Stimulated activated CD4-positive, alpha-beta T cell treated with anti-CD3 and anti-CD28 coated beads, TNF-alpha, amount 100 ng/mL, for 1 hour (primary cell): ENCODE data around the gene KDM4C.
"Not testable (repeated sequence)": the region's sequence is repeated elsewhere in the genome, so short reads cannot be mapped to it uniquely, and the experiment has no call there.

ENCODE experiments used
- DNase-seq, 3 donors: peaks; one replicate each; pipeline ENCODE4 v3.0.0-alpha.2; 2020; ENCODE audit warnings: low read depth in 3 of 3, low spot score in 1 of 3

The KDM4C gene

GRCh38 chr9:6764011-6764410 is 6.2 kb downstream of the KDM4C start:
- DNase-seq: no peak

DNA sequence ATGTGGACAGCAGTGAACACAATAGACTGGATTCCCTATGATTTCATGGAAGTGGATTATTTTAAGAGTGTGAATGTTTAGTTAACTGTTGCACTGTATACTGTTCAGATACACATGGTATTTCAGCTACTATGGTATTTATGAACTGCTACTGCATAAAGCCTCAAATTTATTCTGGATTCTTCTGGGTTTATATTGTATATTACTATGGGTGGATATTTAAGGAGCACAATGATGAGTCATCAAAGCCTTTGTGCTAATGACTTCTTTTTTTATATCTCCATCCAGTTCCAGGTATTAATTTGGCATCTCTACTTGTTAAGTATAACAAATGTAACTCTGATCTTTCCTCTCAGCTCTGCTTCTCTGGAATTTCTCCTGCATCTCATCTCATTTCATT is 6.8 kb downstream of the KDM4C start:
- no peak for DNase-seq

DNA sequence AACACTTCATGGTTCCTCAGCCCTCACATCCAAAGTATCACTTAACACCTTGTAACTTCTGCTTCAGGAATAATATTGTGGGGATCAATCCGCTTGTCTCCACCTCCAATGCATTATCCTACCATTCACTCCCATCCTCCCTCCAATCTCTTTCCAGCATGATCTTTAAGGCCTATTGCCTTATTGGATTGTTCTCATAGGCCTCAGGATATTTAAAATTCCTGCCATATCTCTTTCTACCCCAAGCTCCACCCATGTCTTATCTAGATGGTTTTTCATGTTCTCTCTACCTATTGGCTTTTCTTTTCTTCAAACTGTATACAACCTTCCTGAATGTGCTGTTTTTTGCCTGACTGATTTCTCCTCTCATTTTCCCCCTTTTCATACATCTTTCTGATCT is 7.2 kb downstream of the KDM4C start:
- DNase-seq: no peak

GRCh38 chr9:6765396-6765795 is 7.6 kb downstream of the KDM4C start:
- no peak for DNase-seq

DNA sequence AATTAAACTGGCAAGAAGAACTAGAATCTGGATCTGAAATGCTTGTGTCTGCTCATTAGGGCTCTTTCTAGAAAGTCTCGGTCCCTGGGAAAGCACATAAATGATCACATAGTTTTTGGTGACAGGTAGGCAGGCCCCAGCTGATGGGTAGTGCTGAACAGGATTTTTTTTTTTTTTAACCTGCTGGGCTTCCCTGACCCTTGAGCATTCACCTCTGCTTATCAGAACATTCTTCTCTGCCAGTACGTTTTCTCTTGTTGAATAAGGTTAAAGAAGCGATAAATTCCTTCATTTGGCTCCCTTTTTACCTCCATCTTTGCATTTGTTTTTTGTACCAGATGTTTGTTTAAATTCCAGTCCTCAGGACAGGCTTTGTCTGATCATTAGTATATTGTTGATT is 8.8 kb downstream of the KDM4C start:
- DNase-seq: no peak

GRCh38 chr9:6768587-6768986 is 10.8 kb downstream of the KDM4C start:
- not testable (repeated sequence) for DNase-seq

- DNase-seq: no peak
Observed at GRCh38 chr9:6771722-6772121, 13.9 kb downstream of the KDM4C start.

GRCh38 chr9:6777213-6777902 is 19.6 kb downstream of the KDM4C start:
- DNase-seq: no peak

DNA sequence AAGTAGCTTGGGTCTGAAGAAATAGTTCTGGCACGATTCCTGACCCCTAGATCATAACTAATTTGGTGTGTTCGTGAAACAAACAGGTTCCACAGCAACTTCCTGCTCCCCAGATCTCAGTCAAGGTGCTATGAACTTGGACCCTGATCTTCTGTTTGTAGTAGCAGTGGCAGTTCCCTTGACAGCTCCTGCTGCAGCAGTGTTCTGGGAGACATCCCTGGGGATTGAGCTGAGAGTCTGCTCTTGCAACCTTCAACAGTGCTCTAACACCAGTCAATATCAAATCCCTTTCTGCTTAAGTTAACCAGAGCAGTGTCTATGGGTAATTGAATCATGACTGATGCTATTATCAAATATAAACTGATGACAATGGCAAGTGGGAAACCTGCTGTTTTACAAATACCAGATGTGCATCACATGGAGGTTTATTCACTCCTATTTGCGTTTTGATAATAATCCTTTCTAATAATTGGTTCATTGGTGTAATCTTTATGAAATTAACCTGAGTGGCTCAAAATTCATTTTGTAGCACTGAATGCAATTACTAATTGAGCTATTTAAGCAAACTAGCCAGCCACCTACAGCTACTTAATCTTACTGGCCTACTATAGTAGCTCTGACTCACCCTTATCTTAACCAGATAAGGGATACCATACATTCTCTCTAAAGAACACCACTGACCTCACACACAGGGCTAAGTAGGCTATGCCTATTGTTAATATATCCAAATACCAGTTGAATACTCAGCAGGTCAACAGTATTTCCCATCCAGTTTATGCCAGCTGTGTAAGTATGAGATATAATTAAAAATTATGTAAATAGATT is 21.9 kb downstream of the KDM4C start:
- DNase-seq: no peak

GRCh38 chr9:6780690-6781089 is 22.9 kb downstream of the KDM4C start:
- no peak for DNase-seq

- no peak for DNase-seq
Observed at GRCh38 chr9:6781476-6781875, 23.7 kb downstream of the KDM4C start.

DNA sequence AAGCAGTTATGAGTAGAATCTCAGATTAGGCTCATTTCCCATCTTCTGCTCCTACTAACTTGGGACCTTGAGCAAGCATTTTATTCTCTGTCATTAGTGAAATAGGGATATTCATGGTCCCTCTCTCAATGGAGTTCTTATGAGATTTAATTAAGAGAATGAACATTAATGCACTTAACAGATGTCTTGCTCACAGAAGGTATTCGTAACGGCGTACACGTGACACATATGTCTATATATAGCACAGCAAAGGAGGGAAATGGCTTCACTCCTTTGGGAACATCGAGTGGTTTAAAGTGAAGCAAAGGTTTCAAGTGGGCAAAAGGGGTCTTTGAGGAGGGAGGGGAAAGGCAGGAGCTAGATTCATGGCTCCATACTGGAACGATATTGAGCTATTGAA is 24.6 kb downstream of the KDM4C start:
- DNase-seq: no peak

DNA sequence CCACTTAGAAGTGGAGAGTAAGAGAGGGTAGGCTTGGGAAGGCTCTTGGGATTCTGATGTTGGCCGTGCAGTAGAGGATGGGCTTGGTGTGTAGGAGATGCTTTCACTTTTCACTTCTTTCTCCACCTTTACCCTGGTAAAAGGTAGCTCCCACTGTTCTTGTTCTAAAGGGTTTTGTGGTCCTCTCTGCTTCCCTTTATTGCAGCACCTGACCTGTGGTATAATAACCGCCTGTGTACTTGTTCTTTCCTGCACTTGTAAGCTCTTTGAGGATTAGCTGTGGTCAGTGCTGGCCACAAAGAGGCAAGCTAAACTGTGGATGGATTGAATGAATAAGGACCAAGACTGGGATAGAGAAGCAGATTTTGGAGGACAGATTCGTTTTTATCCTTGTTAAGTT is 25.2 kb downstream of the KDM4C start:
- DNase-seq: no peak

DNA sequence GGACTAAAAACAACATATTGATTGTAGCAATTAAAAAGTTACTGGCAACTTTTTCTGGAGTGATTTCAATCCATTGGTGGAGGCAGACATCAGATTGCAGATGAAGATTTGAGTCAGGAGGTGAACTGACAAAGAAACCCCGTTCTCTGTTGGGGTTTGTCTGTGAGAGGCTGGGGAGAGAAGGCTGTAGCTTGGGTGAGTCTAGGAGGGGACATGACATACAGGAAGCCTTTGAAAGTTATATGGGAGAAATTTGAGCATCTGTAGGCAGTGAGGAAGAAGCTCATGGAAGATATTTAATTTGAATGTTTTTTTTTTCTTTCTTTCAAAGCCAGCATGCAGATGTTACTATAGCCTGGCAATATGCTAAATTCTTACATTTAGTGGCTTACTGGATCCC is 26.0 kb downstream of the KDM4C start:
- no peak for DNase-seq

GRCh38 chr9:6785682-6786081 is 27.9 kb downstream of the KDM4C start:
- no peak for DNase-seq

GRCh38 chr9:6787793-6788161 is 30.0 kb downstream of the KDM4C start:
- no peak for DNase-seq

DNA sequence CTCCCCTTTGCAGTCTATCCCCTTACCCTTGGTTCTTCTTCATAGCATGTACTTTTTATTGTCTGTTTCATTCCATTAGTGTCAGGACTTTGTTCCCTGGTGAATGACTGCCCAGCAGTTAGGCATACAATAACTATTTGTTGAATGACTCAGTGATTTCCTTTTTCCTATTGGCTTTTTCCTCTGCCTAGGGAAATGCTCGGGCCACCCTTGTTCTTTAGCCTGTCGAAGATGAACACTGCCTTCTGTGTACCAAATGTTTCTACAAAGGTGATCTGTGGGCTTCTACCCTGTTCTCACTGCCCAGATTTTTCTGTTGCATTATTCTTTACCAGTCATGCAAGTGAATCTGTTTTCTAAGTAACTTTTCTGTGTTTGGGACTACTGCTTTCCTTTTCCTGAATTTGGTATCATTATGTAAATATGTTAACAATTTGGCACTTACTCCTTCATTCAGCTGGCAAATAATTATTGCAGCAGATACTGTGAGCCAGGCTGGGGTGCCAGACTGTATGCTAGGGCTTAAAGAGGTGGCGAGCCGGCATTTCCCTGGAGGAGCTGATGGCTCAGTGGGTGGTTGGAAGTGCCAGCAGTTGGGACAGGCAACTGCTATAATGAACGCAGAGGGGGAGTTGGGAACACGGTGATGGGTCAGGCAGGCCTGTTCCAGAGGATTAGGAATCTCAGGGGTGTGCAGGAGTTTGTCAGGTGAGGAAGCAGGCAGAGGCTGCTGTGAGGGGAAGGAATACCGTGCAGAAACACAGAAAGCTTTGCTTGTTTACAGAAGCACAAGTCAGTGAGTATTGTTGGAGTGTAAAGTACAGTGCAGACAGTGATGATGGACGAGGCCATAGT is 30.6 kb downstream of the KDM4C start:
- DNase-seq: no peak

DNA sequence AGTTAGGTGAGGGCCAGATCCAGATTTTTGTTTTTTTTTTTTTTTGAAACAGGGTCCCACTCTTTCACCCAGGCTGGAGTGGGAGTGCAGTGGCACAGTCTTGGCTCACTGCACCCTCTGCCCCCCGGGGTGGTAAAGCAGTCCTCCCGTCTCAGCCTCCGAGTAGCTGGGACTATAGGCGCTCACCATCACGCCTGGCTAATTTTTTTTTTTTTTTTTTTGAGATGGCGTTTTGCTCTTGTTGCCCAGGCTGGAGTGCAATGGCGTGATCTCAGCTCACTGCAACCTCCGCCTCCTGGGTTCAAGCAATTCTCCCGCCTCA is 31.2 kb downstream of the KDM4C start:
- DNase-seq: not testable (repeated sequence)

DNA sequence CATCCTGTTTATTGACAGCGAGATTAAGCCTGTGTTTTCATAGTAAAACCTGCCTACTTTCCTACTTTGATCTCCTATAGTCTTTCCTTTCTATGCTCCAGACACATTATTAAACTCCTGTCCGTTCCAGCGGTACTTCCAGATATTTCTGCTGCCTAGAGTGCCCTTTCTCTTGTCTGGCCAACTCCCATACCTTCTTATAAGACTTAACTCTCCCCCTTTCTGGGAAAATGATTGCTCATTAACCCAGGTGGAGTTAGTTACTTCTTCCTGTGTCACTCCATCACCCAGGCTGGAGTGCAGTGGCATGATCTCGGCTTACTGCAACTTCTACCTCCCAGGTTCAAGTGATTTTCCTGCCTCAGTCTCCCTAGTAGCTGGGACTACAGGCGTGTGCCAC is 33.1 kb downstream of the KDM4C start:
- no peak for DNase-seq

DNA sequence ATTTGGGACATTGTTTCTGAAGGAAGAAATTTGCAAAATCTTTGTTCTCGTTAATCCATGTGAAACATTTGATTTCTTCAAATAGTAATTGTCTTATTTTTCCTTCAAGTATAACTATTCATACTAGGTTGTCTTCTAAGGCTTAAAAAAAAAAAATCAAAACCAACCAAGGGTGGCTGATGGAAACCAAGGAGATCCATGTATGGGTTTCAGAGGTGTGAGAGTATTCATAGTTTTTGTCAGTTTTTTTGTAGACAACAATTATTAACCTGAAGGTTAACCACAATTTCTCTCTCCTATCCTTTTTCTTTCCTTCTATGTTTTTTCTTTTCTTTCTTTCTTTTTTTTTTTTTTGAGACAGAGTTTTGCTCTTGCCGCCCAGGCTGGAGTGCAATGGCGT is 35.4 kb downstream of the KDM4C start:
- DNase-seq: no peak

- DNase-seq: no peak
Observed at GRCh38 chr9:6794936-6795335, 37.2 kb downstream of the KDM4C start.

- DNase-seq: no peak
Observed at GRCh38 chr9:6802926-6803325, 45.2 kb downstream of the KDM4C start.
